Measurements from ENCODE around the gene PRXL2C.

GRCh38 chr9:96620832-96621269 lies 34.3 kb downstream of the PRXL2C start:
- TF ChIP-seq, protein P1, sequence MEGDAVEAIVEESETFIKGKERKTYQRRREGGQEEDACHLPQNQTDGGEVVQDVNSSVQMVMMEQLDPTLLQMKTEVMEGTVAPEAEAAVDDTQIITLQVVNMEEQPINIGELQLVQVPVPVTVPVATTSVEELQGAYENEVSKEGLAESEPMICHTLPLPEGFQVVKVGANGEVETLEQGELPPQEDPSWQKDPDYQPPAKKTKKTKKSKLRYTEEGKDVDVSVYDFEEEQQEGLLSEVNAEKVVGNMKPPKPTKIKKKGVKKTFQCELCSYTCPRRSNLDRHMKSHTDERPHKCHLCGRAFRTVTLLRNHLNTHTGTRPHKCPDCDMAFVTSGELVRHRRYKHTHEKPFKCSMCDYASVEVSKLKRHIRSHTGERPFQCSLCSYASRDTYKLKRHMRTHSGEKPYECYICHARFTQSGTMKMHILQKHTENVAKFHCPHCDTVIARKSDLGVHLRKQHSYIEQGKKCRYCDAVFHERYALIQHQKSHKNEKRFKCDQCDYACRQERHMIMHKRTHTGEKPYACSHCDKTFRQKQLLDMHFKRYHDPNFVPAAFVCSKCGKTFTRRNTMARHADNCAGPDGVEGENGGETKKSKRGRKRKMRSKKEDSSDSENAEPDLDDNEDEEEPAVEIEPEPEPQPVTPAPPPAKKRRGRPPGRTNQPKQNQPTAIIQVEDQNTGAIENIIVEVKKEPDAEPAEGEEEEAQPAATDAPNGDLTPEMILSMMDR (conservative IDR thresholded peaks at IDR 0.05), result no peak
- no peak for TF ChIP-seq ZFX (IDR thresholded peaks at IDR 0.05)
